Testis (tissue), 2 donors: ENCODE results near the gene CD59.

Source experiments
- CTCF ChIP-seq, 3 experiments: fragments of 450-650 bp in 2 of 3; fragments of 200-600 bp in 1 of 3; sonication (generic) in 1 of 3; IDR thresholded peaks; one replicate each; pipeline ENCODE4 v1.5.1; 2016 to 2019; ENCODE audit warnings: antibody characterized with exemption in 3 of 3, mild to moderate bottlenecking in 2 of 3, moderate library complexity in 1 of 3
- POLR2A ChIP-seq: fragments of 450-650 bp; IDR thresholded peaks from one replicate; pipeline ENCODE4 v1.6.1; 2017; ENCODE audit warnings: antibody characterized with exemption, mild to moderate bottlenecking, moderate library complexity

GRCh38 chr11:33713151-33713855 lies 22.9 kb downstream of the CD59 start:
- TF ChIP-seq POLR2A (no peak), CTCF (IDR thresholded peaks at IDR 0.05) (no peak)
